Measurements from ENCODE around the gene ANO2. TPM values are rescaled to one million over a fixed set of nuclear protein-coding genes. Genes with fewer than 3 reads are reported as not detected.

Gene ANO2
- total RNA-seq, 1 donor from 2014 or later = 82.9 TPM

- DNase-seq = no peak
Observed at GRCh38 chr12:5616854-5617253, 328.2 kb downstream of the ANO2 start.

- DNase-seq = no peak
Observed at GRCh38 chr12:5615760-5616159, 329.3 kb downstream of the ANO2 start.

- peak; percentile 46 for DNase-seq
Observed at GRCh38 chr12:5614256-5614655, 330.8 kb downstream of the ANO2 start.

GRCh38 chr12:5612556-5613410 is 332.3 kb downstream of the ANO2 start:
- no peak for DNase-seq

- no peak for DNase-seq
Observed at GRCh38 chr12:5611162-5611561, 333.9 kb downstream of the ANO2 start.

GRCh38 chr12:5599378-5599777 is 345.7 kb downstream of the ANO2 start:
- DNase-seq = no peak

- no peak for DNase-seq
Observed at GRCh38 chr12:5593998-5594397, 351.1 kb downstream of the ANO2 start.

GRCh38 chr12:5593086-5593485 is 352.0 kb downstream of the ANO2 start:
- DNase-seq = no peak

GRCh38 chr12:5592310-5592709 is 352.7 kb downstream of the ANO2 start:
- DNase-seq = no peak

- DNase-seq = no peak
Observed at GRCh38 chr12:5590316-5590715, 354.7 kb downstream of the ANO2 start.

GRCh38 chr12:5589054-5589453 is 356.0 kb downstream of the ANO2 start:
- no peak for DNase-seq

GRCh38 chr12:5588591-5588990 is 356.5 kb downstream of the ANO2 start:
- no peak for DNase-seq

GRCh38 chr12:5588176-5588575 is 356.9 kb downstream of the ANO2 start:
- DNase-seq = no peak

- no peak for DNase-seq
Observed at GRCh38 chr12:5587711-5588121, 357.3 kb downstream of the ANO2 start.

GRCh38 chr12:5586201-5586600 is 358.9 kb downstream of the ANO2 start:
- DNase-seq = peak; percentile 95

GRCh38 chr12:5585178-5585577 is 359.9 kb downstream of the ANO2 start:
- peak; percentile 88 for DNase-seq

- no peak for DNase-seq
Observed at GRCh38 chr12:5584412-5585175, 360.5 kb downstream of the ANO2 start.

GRCh38 chr12:5582541-5582940 is 362.5 kb downstream of the ANO2 start:
- DNase-seq = no peak

GRCh38 chr12:5582018-5582417 is 363.0 kb downstream of the ANO2 start:
- DNase-seq = peak; percentile 66

- no peak for DNase-seq
Observed at GRCh38 chr12:5581616-5582015, 363.4 kb downstream of the ANO2 start.

GRCh38 chr12:5581019-5581418 is 364.0 kb downstream of the ANO2 start:
- no peak for DNase-seq

- DNase-seq = no peak
Observed at GRCh38 chr12:5578775-5579174, 366.3 kb downstream of the ANO2 start.

GRCh38 chr12:5577741-5578140 is 367.3 kb downstream of the ANO2 start:
- DNase-seq = peak; percentile 64

GRCh38 chr12:5577211-5577612 is 367.8 kb downstream of the ANO2 start:
- DNase-seq = peak; percentile 63

Measured in dermis blood vessel endothelial cell (primary cell).